Measurements from ENCODE around the gene EMX2.

The EMX2 gene

GRCh38 chr10:117545141-117546019 is 2.8 kb downstream of the EMX2 start:
- DNase-seq = no peak

DNA sequence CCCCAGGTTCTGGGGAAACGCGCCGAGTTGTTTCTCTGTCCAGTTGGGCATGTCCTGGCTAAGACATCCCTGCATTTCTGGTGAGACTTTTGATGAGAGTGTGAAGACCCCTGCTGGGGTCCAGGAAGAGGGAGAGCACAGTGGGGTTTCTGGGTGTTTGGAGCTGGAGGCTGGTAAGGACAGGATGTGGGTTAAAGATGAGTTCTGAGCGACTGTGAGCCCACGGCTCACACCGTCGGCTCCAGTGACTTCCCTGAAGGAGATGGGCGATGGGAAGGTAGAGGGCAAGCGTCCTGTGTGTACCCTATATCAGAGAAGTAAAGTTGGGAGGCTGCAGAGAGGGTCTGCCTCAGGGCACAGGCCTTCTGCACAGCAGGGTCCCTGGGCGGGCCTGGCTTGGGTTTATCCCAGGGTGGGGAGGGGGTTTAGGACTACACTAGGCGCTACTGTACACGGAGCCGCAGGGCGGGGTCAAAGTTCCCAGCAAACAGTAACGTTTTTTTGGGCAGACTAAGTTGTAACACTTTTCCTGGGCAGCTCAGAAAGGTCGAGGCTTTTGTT is 3.6 kb downstream of the EMX2 start:
- DNase-seq = no peak

DNA sequence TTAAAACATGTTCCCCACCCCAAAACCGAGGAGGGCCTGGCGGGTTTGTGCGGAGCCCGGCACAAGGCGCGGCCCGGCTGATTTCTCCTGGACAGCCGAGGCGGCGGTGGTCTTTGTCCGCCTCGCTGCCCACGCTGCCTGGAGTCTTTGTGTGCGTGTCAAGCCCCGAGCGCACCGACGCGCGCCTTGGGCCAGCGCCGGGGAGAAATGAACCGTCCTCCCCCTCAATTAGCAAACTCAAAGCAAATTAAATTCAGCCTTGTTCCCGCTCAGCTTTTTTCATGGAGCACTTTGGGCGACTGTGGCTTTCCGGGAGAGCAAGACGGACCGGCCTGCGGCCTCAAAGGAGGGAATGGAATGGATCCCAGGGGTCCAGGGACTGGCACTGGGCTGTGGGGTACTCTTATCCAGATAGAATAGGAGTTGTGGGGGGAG is 4.1 kb downstream of the EMX2 start:
- no peak for DNase-seq

GRCh38 chr10:117547016-117547715 is 4.6 kb downstream of the EMX2 start:
- no peak for DNase-seq

- DNase-seq = no peak
Observed at GRCh38 chr10:117547716-117548668, 5.4 kb downstream of the EMX2 start.

- DNase-seq = no peak
Observed at GRCh38 chr10:117549100-117549585, 6.6 kb downstream of the EMX2 start.

GRCh38 chr10:117550076-117550475 is 7.5 kb downstream of the EMX2 start:
- no peak for DNase-seq

GRCh38 chr10:117550599-117551329 is 8.2 kb downstream of the EMX2 start:
- no peak for DNase-seq

DNA sequence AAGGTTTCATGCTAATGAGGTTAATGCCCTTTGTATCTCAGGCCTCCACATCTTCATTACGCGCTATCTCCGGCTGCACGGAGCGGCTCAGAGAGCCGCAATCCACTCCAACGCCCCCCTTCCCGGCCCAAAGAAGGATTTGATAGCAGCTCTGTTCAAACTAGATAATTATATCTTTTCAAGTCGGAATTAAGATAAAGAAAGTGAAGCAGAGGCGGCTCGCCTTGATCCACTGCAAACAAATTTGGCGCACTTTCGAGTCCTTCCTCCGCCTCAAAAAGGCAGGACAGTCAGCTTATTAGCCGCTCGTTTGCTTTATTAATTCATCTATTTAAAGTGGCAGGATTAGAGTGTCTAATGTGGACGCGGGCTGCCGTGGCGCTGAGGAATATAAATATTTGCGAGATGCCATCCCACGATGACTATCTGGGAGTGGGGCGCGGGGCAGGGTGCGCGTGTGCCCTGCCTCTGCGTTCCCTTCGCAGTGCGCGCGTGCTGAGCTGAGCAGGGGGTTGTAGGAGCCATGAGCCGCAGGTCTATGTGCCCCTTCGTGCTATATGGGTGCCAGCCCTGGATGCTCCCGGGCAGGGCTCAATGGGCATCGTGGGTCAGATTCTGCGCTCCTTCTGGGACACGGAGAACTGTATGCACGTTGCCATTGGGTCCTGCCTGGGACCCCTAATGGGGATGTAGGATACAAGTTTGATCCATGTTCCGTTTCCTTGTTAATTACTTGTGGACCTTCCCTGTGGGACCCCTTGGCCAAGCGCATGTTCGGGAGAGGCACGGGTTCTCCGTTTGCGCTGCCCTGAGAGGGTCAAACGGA is 9.0 kb downstream of the EMX2 start:
- DNase-seq = no peak

DNA sequence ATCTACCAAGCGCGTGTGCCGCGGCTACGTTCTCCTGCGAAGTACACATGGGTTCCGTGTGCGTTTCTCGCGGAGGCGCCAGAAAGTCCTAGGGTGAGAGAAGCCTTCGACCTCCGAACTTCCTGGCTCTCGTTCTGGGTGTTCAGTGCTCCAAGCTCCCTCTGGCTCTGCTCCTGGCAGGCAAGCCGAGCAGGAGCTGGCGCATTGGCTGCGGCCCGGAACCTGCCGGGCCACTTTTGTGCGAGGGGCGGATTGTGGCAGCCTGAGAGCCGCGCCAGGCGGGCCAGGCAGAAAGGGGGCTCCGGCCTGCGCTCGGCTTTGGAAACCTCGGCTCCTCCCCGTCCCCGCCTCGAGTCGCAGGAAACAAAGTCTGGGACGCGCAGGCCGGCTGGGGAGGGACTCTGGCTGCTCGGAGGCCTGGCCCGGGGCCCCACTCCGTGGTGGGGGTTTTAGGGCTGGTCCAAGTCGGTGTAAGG is 9.6 kb downstream of the EMX2 start:
- DNase-seq = no peak

DNA sequence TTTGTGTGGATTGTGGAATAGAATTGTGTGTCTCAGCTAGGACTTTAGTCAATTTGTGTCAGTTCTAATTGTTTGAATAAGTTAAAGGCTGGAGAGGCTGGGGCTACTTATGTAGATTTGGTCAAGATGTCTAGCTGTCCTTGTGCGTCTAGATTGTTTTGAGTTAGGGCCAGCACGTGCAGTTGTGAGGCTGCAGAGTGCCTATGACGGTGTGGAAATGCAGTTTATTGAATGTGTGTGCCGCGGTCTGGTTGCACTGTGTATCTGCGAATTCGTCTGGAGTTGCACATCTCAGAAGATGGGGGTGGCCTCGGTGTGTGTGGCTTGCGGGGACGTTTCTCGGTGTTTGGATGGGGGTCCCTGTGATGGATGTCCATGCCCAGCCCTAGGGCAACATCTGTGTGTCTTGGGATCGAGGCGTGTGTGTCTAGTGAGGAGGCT is 10.2 kb downstream of the EMX2 start:
- no peak for DNase-seq

DNA sequence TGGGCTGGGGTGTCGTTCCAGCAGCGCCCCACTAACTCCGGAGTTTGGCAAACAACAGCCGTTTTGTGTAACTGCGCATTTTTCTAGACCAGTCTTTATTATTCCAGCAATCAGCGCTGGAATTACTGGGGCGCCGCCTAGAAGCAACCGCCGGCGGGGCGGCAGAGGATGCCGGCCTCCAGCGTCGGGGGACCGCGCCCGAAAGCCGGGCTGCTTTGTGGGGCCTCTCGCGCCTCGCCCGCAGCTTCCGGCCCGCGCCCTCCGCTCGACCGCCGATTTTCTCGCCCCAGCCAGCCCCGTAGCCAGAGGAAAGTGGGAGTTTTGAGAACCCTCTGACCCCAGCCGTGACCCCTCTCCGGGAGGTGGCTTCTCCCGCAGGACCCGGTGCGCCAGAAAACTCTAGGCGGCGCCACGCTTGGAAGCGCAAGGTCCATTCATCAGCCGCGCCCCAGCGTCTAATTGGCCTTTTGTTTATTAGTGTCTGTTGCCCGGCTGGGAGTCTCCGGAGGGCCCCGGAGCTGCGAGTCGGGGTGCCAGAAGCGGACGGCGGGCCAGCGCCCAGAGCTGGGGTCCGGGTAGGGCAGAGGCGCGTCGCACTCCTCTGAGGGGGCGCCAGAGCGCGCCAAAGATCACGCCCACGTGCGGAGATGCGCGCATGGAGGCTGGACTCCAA is 10.7 kb downstream of the EMX2 start:
- DNase-seq = no peak

DNA sequence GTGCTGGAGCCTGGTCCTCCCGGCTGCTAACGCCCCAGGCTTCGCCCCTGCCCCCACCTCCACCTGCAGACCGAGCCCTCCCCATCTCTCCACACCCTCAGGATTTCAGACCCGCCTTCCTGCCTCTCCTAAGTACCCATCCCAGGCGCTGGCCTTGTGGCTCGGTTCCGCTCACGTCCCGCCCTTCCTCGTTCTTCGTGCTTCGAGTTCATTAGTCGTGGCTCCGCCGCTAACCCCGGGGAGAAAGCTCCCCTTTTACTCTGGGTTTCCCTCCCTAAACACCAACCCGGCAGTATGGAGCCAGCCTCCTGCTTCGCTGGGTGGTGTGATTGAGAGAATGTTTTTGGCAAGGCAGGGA is 11.2 kb downstream of the EMX2 start:
- DNase-seq = no peak

DNA sequence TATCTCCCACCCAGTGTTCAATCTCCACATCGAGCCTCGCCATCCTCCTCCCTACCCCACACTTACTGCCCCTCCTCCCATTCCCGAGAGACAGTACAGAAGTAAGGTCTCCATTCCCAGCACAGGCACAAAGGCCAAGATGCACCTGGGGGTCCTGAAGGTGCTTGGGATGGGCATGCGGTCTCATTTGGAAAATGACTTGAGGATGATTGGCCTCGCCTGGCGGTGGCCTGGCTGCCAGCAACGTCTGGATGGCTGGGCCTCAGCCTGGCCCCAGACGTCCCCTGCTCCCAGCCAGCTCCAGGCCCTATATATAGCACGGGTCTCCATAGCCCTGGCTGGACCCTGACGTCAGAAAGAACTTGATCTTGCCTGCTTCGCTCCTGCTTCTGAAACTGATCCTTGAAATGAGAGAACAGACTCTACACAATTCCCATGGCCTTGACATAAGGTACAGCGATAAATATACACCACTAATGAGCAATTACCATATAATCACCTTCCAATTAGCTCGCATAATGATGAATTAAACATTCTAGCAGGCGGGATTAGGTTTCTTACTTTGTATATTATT is 11.8 kb downstream of the EMX2 start:
- no peak for DNase-seq

GRCh38 chr10:117555017-117555416 is 12.5 kb downstream of the EMX2 start:
- no peak for DNase-seq

DNA sequence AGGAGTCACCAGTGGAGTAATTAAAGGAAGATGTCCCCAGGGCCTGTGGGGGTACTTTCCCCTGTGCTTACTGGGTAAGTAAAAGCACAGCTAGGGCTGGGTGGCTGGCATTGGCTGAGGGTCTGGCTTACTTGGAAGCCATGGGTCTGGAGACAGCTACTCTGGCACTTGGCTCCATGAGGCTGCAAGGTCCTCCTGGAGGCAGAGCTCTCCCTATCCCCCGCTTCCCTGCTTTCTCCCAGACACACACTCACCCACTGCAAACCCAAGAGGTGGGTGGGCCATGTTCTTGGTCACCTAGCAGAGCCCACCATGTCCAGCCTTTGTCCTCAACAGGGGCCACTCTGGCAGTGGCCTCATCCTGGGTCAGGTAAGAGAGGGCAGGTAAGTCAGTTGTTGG is 13.3 kb downstream of the EMX2 start:
- no peak for DNase-seq

DNA sequence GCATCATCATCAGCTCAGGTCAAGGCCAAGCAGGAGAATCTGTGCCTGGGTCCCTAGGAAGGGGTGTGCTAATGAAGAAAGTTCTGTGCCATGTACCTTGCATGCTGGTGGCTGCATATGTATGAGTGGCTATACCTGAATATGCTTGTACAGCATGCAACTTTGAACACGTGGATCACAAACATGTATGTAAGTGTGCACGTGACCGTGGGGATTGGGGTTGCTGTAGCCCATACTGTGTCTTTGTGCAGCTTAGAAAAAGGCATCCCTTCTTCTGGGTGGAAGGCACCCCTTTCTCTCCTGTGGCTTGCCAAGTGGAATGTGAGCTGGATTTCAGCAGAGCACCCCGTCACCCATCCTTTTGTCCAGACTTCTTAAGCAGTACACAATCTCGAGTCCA is 13.8 kb downstream of the EMX2 start:
- DNase-seq = no peak

DNA sequence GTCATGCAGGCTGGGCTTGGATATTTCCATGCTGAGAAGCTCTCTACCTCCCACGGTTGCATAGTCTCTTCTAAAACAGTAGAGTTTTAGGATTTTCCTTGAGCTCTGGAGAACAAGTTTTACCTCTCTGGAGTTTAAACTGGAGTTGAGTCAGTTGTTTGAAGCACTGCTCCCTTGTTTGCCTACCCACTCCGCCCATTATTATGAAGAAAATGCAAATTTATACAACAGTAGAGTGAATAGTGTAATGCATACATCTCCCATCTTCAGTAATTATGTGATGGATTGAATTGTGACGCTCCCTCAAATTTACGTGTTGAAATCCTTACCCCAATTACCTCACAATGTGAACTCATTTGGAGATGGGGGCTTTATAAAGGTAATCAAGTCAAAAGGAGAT is 17.2 kb downstream of the EMX2 start:
- no peak for DNase-seq

DNA sequence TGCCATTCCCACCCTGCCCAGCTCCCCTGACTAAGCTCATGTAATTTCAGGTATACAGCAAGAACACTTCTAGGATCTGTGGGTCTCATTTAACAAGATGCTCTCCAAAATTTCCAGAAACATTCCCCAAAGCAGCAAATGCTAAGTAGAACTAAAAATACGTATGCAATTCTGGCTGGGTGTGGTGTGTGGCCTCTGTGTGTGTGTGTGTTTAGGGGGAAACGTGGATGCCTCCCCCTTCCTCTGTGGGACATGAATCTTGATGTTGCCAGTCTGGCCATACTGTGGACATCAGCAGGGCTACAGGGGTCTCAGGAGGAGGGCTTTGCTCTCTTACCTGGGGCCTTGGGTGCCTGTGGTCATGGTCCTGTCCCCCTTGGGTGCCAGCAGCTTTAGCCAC is 18.4 kb downstream of the EMX2 start:
- DNase-seq = no peak

DNA sequence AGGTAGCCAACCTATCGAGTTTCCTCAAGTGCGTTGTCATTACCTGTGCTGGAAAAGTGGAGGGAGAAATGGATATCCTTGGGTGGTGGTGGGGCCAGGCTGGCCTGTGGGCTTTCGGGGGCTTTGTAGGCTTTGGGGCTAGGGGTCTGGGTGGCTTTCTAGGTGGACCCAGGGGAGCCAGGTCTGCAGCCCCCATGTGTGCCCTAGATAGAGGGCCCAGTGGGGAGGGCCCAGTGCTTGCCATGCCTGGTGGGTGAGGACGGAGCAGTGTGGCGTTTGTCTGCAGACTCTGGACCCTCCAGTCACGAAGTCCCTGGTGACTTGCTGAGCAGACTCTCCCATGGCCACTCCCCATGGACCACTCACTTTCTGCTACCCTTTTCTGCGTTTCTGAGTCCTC is 19.7 kb downstream of the EMX2 start:
- DNase-seq = no peak

Measured in MV-4-11 (cell line).